ENCODE data around the gene PDAP1.

PDAP1 gene

GRCh38 chr7:99408379-99409191, at the start of gene PDAP1, which contains the start of gene BUD31:
TSS of gene PDAP1 (minus strand) at chr7:99408597. CDS start at chr7:99408548, 49 bp downstream.
TSS of gene BUD31 (plus strand) at chr7:99408969. CDS start at chr7:99411093, 2,124 bp downstream.
- H3K4me3 ChIP-seq (ENCODE audit: low read length) = peak within 1 kb of the TSS; percentile 100
- DNase-seq (ENCODE audit: low read depth) = peak; percentile 95
- TF ChIP-seq CTCF (conservative IDR thresholded peaks at IDR 0.05; ENCODE audit: low read length) = no peak

GRCh38 chr7:99457650-99458493, 49.5 kb upstream of the PDAP1 start:
- DNase-seq (ENCODE audit: low read depth) = no peak
- no peak for TF ChIP-seq CTCF (conservative IDR thresholded peaks at IDR 0.05; ENCODE audit: low read length)
- H3K4me3 ChIP-seq (ENCODE audit: low read length) = no peak overlapping the region

- DNase-seq (ENCODE audit: low read depth) = no peak
- no peak for TF ChIP-seq CTCF (conservative IDR thresholded peaks at IDR 0.05; ENCODE audit: low read length)
- no peak overlapping the region for H3K4me3 ChIP-seq (ENCODE audit: low read length)
Observed at GRCh38 chr7:99457050-99457649, 48.8 kb upstream of the PDAP1 start.

- no peak overlapping the region for H3K4me3 ChIP-seq (ENCODE audit: low read length)
- TF ChIP-seq CTCF (conservative IDR thresholded peaks at IDR 0.05; ENCODE audit: low read length) = no peak
- DNase-seq (ENCODE audit: low read depth) = no peak
Observed at GRCh38 chr7:99456288-99456687, 47.9 kb upstream of the PDAP1 start.

GRCh38 chr7:99455874-99456273, 47.5 kb upstream of the PDAP1 start:
- DNase-seq (ENCODE audit: low read depth) = no peak
- TF ChIP-seq CTCF (conservative IDR thresholded peaks at IDR 0.05; ENCODE audit: low read length) = no peak
- H3K4me3 ChIP-seq (ENCODE audit: low read length) = no peak overlapping the region

- H3K4me3 ChIP-seq (ENCODE audit: low read length) = no peak overlapping the region
- TF ChIP-seq CTCF (conservative IDR thresholded peaks at IDR 0.05; ENCODE audit: low read length) = no peak
- DNase-seq (ENCODE audit: low read depth) = no peak
Observed at GRCh38 chr7:99453105-99453504, 44.7 kb upstream of the PDAP1 start.

All from AG10803 (cell line).